ENCODE data around the gene ZMYND8. TPM values are rescaled to one million over a fixed set of nuclear protein-coding genes. Genes with fewer than 3 reads are reported as not detected.

The ZMYND8 gene
- total RNA-seq, 4 donors from 2014 or later, result 41.6 to 79.4 (median 60.7) TPM

GRCh38 chr20:47293631-47294030, 62.9 kb downstream of the ZMYND8 start:
- no peaks in the 10 kb centered on the region for H3K9me3 ChIP-seq
- H3K27ac ChIP-seq, result no peak overlapping the region
- H3K36me3 ChIP-seq, result peaks cover 0 to 78% (median 25%) of the 10 kb centered on the region in 4 donors
- no peaks in the 10 kb centered on the region for H3K4me1 ChIP-seq
- intact Hi-C loops (cut with DNase I; ENCODE audit: low total_unique reads) (loop anchor here (10.0 kb wide), 1 partner anchor 619 kb away; no protein-coding TSS in a partner anchor), in situ Hi-C loops (cut with MboI; ENCODE audit: low pct_ligation_motif_present in 1 of 4, low pct_unique_long_range_greater_than_20kb in 1 of 4, low sequenced_read_pairs in 3 of 4) (loop anchor here in 1 of 4 donors (25.0 kb wide), 1 partner anchor 319 kb away; no protein-coding TSS in a partner anchor)
- no peak for DNase-seq
- no peaks in the 10 kb centered on the region for H3K27me3 ChIP-seq
- 51 to 75% methylated on average over 3 to 4 of the region's 4 CpGs for WGBS, 2 donors (ENCODE audit: low coverage in 1 of 2)
- no peak for TF ChIP-seq POLR2A (IDR thresholded peaks at IDR 0.05)
- no peak for TF ChIP-seq EP300 (IDR thresholded peaks at IDR 0.05; ENCODE audit: low read depth)
- TF ChIP-seq CTCF (IDR thresholded peaks at IDR 0.05), result no peak
- TF ChIP-seq POLR2AphosphoS5 (IDR thresholded peaks at IDR 0.05), result no peak
- H3K4me3 ChIP-seq, result no peak overlapping the region

GRCh38 chr20:47292581-47292980, 63.9 kb downstream of the ZMYND8 start:
- H3K9me3 ChIP-seq, result no peaks in the 10 kb centered on the region
- no peak for DNase-seq
- TF ChIP-seq CTCF (IDR thresholded peaks at IDR 0.05), result no peak
- no peak for TF ChIP-seq EP300 (IDR thresholded peaks at IDR 0.05; ENCODE audit: low read depth)
- TF ChIP-seq POLR2AphosphoS5 (IDR thresholded peaks at IDR 0.05), result no peak
- TF ChIP-seq POLR2A (IDR thresholded peaks at IDR 0.05), result no peak
- WGBS, 2 donors (ENCODE audit: low coverage in 1 of 2), result 93 to 100% methylated on average over 3 to 6 of the region's 6 CpGs
- H3K27me3 ChIP-seq, result no peaks in the 10 kb centered on the region
- intact Hi-C loops (cut with DNase I; ENCODE audit: low total_unique reads), result loop anchor here (10.0 kb wide), 1 partner anchor 618 kb away; no protein-coding TSS in a partner anchor
- H3K27ac ChIP-seq, result no peak overlapping the region
- peaks cover 0 to 70% (median 23%) of the 10 kb centered on the region in 4 donors for H3K36me3 ChIP-seq
- H3K4me1 ChIP-seq, result no peaks in the 10 kb centered on the region
- no peak overlapping the region for H3K4me3 ChIP-seq
- in situ Hi-C loops (cut with MboI; ENCODE audit: low pct_ligation_motif_present in 1 of 4, low pct_unique_long_range_greater_than_20kb in 1 of 4, low sequenced_read_pairs in 3 of 4), result loop anchor here in 1 of 4 donors (25.0 kb wide), 1 partner anchor 320 kb away; no protein-coding TSS in a partner anchor

- H3K36me3 ChIP-seq, result peaks cover 0 to 71% (median 29%) of the 10 kb centered on the region in 4 donors
- H3K27ac ChIP-seq, result no peak overlapping the region
- no peaks in the 10 kb centered on the region for H3K27me3 ChIP-seq
- H3K4me1 ChIP-seq, result no peaks in the 10 kb centered on the region
- intact Hi-C loops (cut with DNase I; ENCODE audit: low total_unique reads), result loop anchor here (10.0 kb wide), 1 partner anchor 616 kb away; no protein-coding TSS in a partner anchor
- H3K9me3 ChIP-seq, result no peaks in the 10 kb centered on the region
- no peak for DNase-seq
- no peak for TF ChIP-seq POLR2A (IDR thresholded peaks at IDR 0.05)
- TF ChIP-seq CTCF (IDR thresholded peaks at IDR 0.05), result no peak
- TF ChIP-seq POLR2AphosphoS5 (IDR thresholded peaks at IDR 0.05), result no peak
- TF ChIP-seq EP300 (IDR thresholded peaks at IDR 0.05; ENCODE audit: low read depth), result no peak
- in situ Hi-C loops (cut with MboI; ENCODE audit: low pct_ligation_motif_present in 1 of 4, low pct_unique_long_range_greater_than_20kb in 1 of 4, low sequenced_read_pairs in 3 of 4), result loop anchor here in 1 of 4 donors (25.0 kb wide), 1 partner anchor 321 kb away; no protein-coding TSS in a partner anchor
- 91 to 92% methylated on average over 11 of the region's 11 CpGs for WGBS, 2 donors (ENCODE audit: low coverage in 1 of 2)
- H3K4me3 ChIP-seq, result no peak overlapping the region
These were observed 65.7 kb downstream of the ZMYND8 start for GRCh38 chr20:47290666-47291430.

GRCh38 chr20:47290008-47290407, 66.5 kb downstream of the ZMYND8 start:
- Histone ChIP-seq H3K27ac (no peak overlapping the region), H3K36me3 (peaks cover 0 to 80% (median 32%) of the 10 kb centered on the region in 4 donors), H3K4me3 (no peak overlapping the region), H3K4me1 (no peaks in the 10 kb centered on the region), H3K9me3 (no peaks in the 10 kb centered on the region), H3K27me3 (no peaks in the 10 kb centered on the region)
- in situ Hi-C loops (cut with MboI; ENCODE audit: low pct_ligation_motif_present in 1 of 4, low pct_unique_long_range_greater_than_20kb in 1 of 4, low sequenced_read_pairs in 3 of 4), result loop anchor here in 1 of 4 donors (25.0 kb wide), 1 partner anchor 322 kb away; no protein-coding TSS in a partner anchor
- no peak for DNase-seq
- intact Hi-C loops (cut with DNase I; ENCODE audit: low total_unique reads), result loop anchor here (10.0 kb wide), 1 partner anchor 615 kb away; no protein-coding TSS in a partner anchor
- WGBS, 2 donors (ENCODE audit: low coverage in 1 of 2), result 94 to 95% methylated on average over 3 of the region's 3 CpGs
- no peak for TF ChIP-seq POLR2A (IDR thresholded peaks at IDR 0.05)
- TF ChIP-seq POLR2AphosphoS5 (IDR thresholded peaks at IDR 0.05), result no peak
- TF ChIP-seq CTCF (IDR thresholded peaks at IDR 0.05), result no peak
